SK-N-SH (cell line): ENCODE results near the gene SKOR2.
A peak's percentile ranks its signal among the peaks of the same experiment; 100 is the strongest.

Experiments
- CHD2 ChIP-seq: fragments of 150-350 bp; IDR thresholded peaks from 2 replicates; pipeline ENCODE4 v1.6.1; 2018; ENCODE audit warnings: low read length; ENCODE audit not compliant: partially characterized antibody
- CTCF ChIP-seq: fragments of 200-600 bp; sonication (generic); IDR thresholded peaks from 2 replicates; pipeline ENCODE4 v1.6.1; 2017; ENCODE audit warnings: antibody characterized with exemption, mild to moderate bottlenecking, moderate library complexity
- EP300 ChIP-seq, 2 experiments: IDR thresholded peaks; 2 replicates each; pipeline versions ENCODE4 v1.4.0 to v1.6.1; 2012; ENCODE audit warnings: borderline replicate concordance in 1 of 2, low read depth in 1 of 2, low read length in 1 of 2
- FOXM1 ChIP-seq: IDR thresholded peaks from 2 replicates; pipeline ENCODE4 v1.4.0; 2012; ENCODE audit warnings: low read depth, mild to moderate bottlenecking
- JUND ChIP-seq: IDR thresholded peaks from 2 replicates; pipeline ENCODE4 v1.4.0; 2012
- MAX ChIP-seq: IDR thresholded peaks from 2 replicates; pipeline ENCODE4 v1.4.0; 2012; ENCODE audit warnings: low read depth
- NRF1 ChIP-seq: IDR thresholded peaks from 2 replicates; pipeline ENCODE4 v1.6.1; 2012; ENCODE audit warnings: low read depth, mild to moderate bottlenecking, low read length
- POLR2AphosphoS5 ChIP-seq: IDR thresholded peaks from 2 replicates; pipeline ENCODE4 v1.6.1; 2012; ENCODE audit warnings: low read depth, low read length
- RAD21 ChIP-seq: IDR thresholded peaks from 2 replicates; pipeline ENCODE4 v1.6.1; 2012; ENCODE audit warnings: mild to moderate bottlenecking, low read length
- REST ChIP-seq: IDR thresholded peaks from 2 replicates; pipeline ENCODE4 v1.6.1; 2012; ENCODE audit warnings: mild to moderate bottlenecking, low read depth, low read length, moderate library complexity
- RXRA ChIP-seq: IDR thresholded peaks from 2 replicates; pipeline ENCODE4 v1.4.0; 2012; ENCODE audit warnings: low read depth, mild to moderate bottlenecking, borderline replicate concordance
- TAF1 ChIP-seq: IDR thresholded peaks from 2 replicates; pipeline ENCODE4 v1.6.1; 2012; ENCODE audit warnings: low read depth, mild to moderate bottlenecking, low read length, moderate library complexity, borderline replicate concordance
- USF2 ChIP-seq: fragments of 150-350 bp; IDR thresholded peaks from 2 replicates; pipeline ENCODE4 v1.6.1; 2017; ENCODE audit warnings: antibody characterized with exemption, low read length, low read depth, borderline replicate concordance

- TF ChIP-seq CTCF (no peak), RAD21 (peak; percentile 2; the same call in 1 of the 2 replicates), TAF1 (no peak), NRF1 (no peak), MAX (no peak), REST (no peak), EP300 (IDR thresholded peaks at IDR 0.05; ENCODE audit: borderline replicate concordance in 1 of 2, low read depth in 1 of 2, low read length in 1 of 2) (peak in 1 of 2 experiments; percentile 89; a peak in 2 of 4 replicates), JUND (no peak), CHD2 (peak; percentile 52), FOXM1 (no peak), POLR2AphosphoS5 (no peak), USF2 (no peak), RXRA (no peak)
Measured at GRCh38 chr18:47203626-47204464, 47.6 kb downstream of the SKOR2 start.
